Mesendoderm (in vitro differentiated cells): Measurements from ENCODE around the gene PALLD.

ENCODE experiments used
- DNase-seq: peaks from one replicate; pipeline ENCODE4 v3.0.0; 2013
- H2AK5ac ChIP-seq: 2 replicates; pipeline ENCODE4 v1.6.1; 2013; ENCODE audit warnings: low read length, inconsistent platforms
- H2BK120ac ChIP-seq: 2 replicates; pipeline ENCODE4 v1.6.1; 2013; ENCODE audit warnings: low read depth, mild to moderate bottlenecking, low read length, moderate library complexity, mixed read lengths
- H2BK15ac ChIP-seq: replicated peaks from 2 replicates; pipeline ENCODE4 v1.6.1; 2013; ENCODE audit warnings: low read depth, mild to moderate bottlenecking, moderate library complexity
- H2BK5ac ChIP-seq: 2 replicates; pipeline ENCODE4 v1.6.1; 2013; ENCODE audit warnings: low read length, inconsistent platforms
- H3K18ac ChIP-seq: 2 replicates; pipeline ENCODE4 v1.6.1; 2013; ENCODE audit warnings: mild to moderate bottlenecking, low read length, mixed read lengths
- H3K23ac ChIP-seq: one replicate; pipeline ENCODE4 v1.6.1; 2013; ENCODE audit warnings: low read length
- H3K27ac ChIP-seq: 2 replicates; pipeline ENCODE4 v1.5.1; 2013; ENCODE audit warnings: low read depth, mild to moderate bottlenecking, inconsistent platforms, low read length, moderate library complexity
- H3K27me3 ChIP-seq: 2 replicates; pipeline ENCODE4 v1.6.1; 2013; ENCODE audit warnings: low read length, control low read depth, mild to moderate bottlenecking, inconsistent platforms; ENCODE audit not compliant: insufficient read depth, poor library complexity
- H3K36me3 ChIP-seq: 2 replicates; pipeline ENCODE4 v1.6.1; 2013; ENCODE audit warnings: low read length, inconsistent platforms; ENCODE audit not compliant: control insufficient read depth, insufficient read depth
- H3K4ac ChIP-seq: one replicate; pipeline ENCODE4 v1.6.1; 2013; ENCODE audit warnings: low read depth, mild to moderate bottlenecking, low read length, moderate library complexity
- H3K4me1 ChIP-seq: 2 replicates; pipeline ENCODE4 v1.6.1; 2013; ENCODE audit warnings: low read depth, low read length, inconsistent platforms; ENCODE audit not compliant: control insufficient read depth
- H3K4me2 ChIP-seq: 2 replicates; pipeline ENCODE4 v1.6.1; 2013; ENCODE audit warnings: low read length
- H3K4me3 ChIP-seq: 2 replicates; pipeline ENCODE4 v1.5.1; 2013; ENCODE audit warnings: mild to moderate bottlenecking, low read length
- H3K56ac ChIP-seq: one replicate; pipeline ENCODE4 v1.6.1; 2013; ENCODE audit warnings: low read length
- H3K79me1 ChIP-seq: 2 replicates; pipeline ENCODE4 v1.6.1; 2013; ENCODE audit warnings: low read length, inconsistent platforms
- H3K79me2 ChIP-seq: 2 replicates; pipeline ENCODE4 v1.6.1; 2013; ENCODE audit warnings: mild to moderate bottlenecking, low read length; ENCODE audit not compliant: control insufficient read depth, insufficient read depth
- H3K9ac ChIP-seq: 2 replicates; pipeline ENCODE4 v1.6.1; 2013; ENCODE audit warnings: low read length, inconsistent platforms
- H4K5ac ChIP-seq: one replicate; pipeline ENCODE4 v1.6.1; 2013; ENCODE audit warnings: low read length
- H4K8ac ChIP-seq: one replicate; pipeline ENCODE4 v1.6.1; 2013; ENCODE audit warnings: low read depth, mild to moderate bottlenecking, control low read depth, low read length, moderate library complexity
- WGBS: extraction: QIAGEN DNeasy Blood & Tissue Kit; methylation state at CpG from one replicate; pipeline ENCODE4 v1.1.7; 2013; ENCODE audit warnings: low lambda C conversion rate, missing lambda C conversion rate; ENCODE audit not compliant: insufficient coverage; ENCODE audit errors: extremely low coverage; 5-methylcytosine and 5-hydroxymethylcytosine counted together

Gene PALLD

GRCh38 chr4:168759959-168760527, 263.2 kb downstream of the PALLD start:
- H3K4ac ChIP-seq, result no peak overlapping the region
- no peaks in the 10 kb centered on the region for H3K27me3 ChIP-seq
- H3K4me3 ChIP-seq, result no peak overlapping the region
- no peaks in the 10 kb centered on the region for H3K79me2 ChIP-seq
- no peaks in the 10 kb centered on the region for H3K36me3 ChIP-seq
- H3K9ac ChIP-seq, result no peak overlapping the region
- no peak overlapping the region for H4K8ac ChIP-seq
- WGBS, result no CpG with 5 or more reads among the region's 10 CpGs
- H3K4me1 ChIP-seq, result no peaks in the 10 kb centered on the region
- H3K18ac ChIP-seq, result no peak overlapping the region
- no peak overlapping the region for H3K56ac ChIP-seq
- H2BK120ac ChIP-seq, result no peak overlapping the region
- no peak overlapping the region for H2BK5ac ChIP-seq
- H4K5ac ChIP-seq, result no peak overlapping the region
- DNase-seq, result no peak
- no peak overlapping the region for H3K4me2 ChIP-seq
- H3K79me1 ChIP-seq, result no peaks in the 10 kb centered on the region
- H2BK15ac ChIP-seq, result no peak overlapping the region
- no peak overlapping the region for H3K27ac ChIP-seq
- H3K23ac ChIP-seq, result no peak overlapping the region
- H2AK5ac ChIP-seq, result no peak overlapping the region

- H3K4me1 ChIP-seq, result no peaks in the 10 kb centered on the region
- no peak overlapping the region for H3K9ac ChIP-seq
- no peaks in the 10 kb centered on the region for H3K79me2 ChIP-seq
- no peak overlapping the region for H3K56ac ChIP-seq
- H4K8ac ChIP-seq, result no peak overlapping the region
- no peaks in the 10 kb centered on the region for H3K27me3 ChIP-seq
- no peak overlapping the region for H2AK5ac ChIP-seq
- no peak overlapping the region for H2BK120ac ChIP-seq
- H4K5ac ChIP-seq, result no peak overlapping the region
- no peak overlapping the region for H3K4me3 ChIP-seq
- no peak overlapping the region for H2BK15ac ChIP-seq
- no CpG with 5 or more reads among the region's 4 CpGs for WGBS
- H2BK5ac ChIP-seq, result no peak overlapping the region
- DNase-seq, result no peak
- no peak overlapping the region for H3K4ac ChIP-seq
- H3K4me2 ChIP-seq, result no peak overlapping the region
- no peak overlapping the region for H3K23ac ChIP-seq
- no peak overlapping the region for H3K27ac ChIP-seq
- H3K18ac ChIP-seq, result no peak overlapping the region
- no peaks in the 10 kb centered on the region for H3K36me3 ChIP-seq
- H3K79me1 ChIP-seq, result no peaks in the 10 kb centered on the region
Observed at GRCh38 chr4:168761066-168761465, 264.2 kb downstream of the PALLD start.

DNA sequence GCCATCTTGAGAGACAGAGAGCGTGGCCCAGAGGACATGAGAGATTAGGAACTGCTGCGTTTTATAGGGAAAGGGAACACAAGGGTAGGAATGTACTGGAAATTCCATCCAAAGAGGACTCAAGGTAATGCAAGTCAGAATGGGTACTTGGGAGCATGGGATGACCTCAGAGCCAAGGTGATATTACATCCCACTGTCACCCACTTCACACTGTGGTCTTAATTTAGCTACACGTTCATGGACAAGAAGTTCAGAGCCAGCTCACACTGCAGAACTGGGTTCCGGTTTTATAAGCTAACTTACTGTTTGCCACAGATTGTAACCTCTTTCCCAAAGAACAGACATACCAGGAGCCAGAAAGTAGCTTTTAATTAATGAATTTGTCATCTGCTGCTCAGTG, 268.5 kb downstream of the PALLD start:
- Histone ChIP-seq H3K9ac (no peak overlapping the region), H3K27ac (no peak overlapping the region), H3K79me1 (no peaks in the 10 kb centered on the region), H3K23ac (no peak overlapping the region), H3K4me3 (no peak overlapping the region), H3K27me3 (no peaks in the 10 kb centered on the region), H3K56ac (no peak overlapping the region), H2BK15ac (no peak overlapping the region), H3K36me3 (no peaks in the 10 kb centered on the region), H3K4me1 (no peaks in the 10 kb centered on the region), H2BK5ac (no peak overlapping the region), H4K8ac (no peak overlapping the region), H3K4ac (no peak overlapping the region), H2BK120ac (no peak overlapping the region), H4K5ac (no peak overlapping the region), H2AK5ac (no peak overlapping the region), H3K79me2 (no peaks in the 10 kb centered on the region), H3K4me2 (no peak overlapping the region), H3K18ac (no peak overlapping the region)
- WGBS, result no CpG with 5 or more reads among the region's 4 CpGs
- no peak for DNase-seq

GRCh38 chr4:168765726-168766125, 268.9 kb downstream of the PALLD start:
- Histone ChIP-seq H3K36me3 (no peaks in the 10 kb centered on the region), H3K27me3 (no peaks in the 10 kb centered on the region), H4K8ac (no peak overlapping the region), H3K56ac (no peak overlapping the region), H3K4ac (no peak overlapping the region), H3K4me2 (no peak overlapping the region), H3K79me2 (no peaks in the 10 kb centered on the region), H3K9ac (no peak overlapping the region), H2BK15ac (no peak overlapping the region), H2BK5ac (no peak overlapping the region), H2BK120ac (no peak overlapping the region), H3K79me1 (no peaks in the 10 kb centered on the region), H3K4me1 (no peaks in the 10 kb centered on the region), H4K5ac (no peak overlapping the region), H3K23ac (no peak overlapping the region), H3K27ac (no peak overlapping the region), H2AK5ac (no peak overlapping the region), H3K4me3 (no peak overlapping the region), H3K18ac (no peak overlapping the region)
- no peak for DNase-seq

DNA sequence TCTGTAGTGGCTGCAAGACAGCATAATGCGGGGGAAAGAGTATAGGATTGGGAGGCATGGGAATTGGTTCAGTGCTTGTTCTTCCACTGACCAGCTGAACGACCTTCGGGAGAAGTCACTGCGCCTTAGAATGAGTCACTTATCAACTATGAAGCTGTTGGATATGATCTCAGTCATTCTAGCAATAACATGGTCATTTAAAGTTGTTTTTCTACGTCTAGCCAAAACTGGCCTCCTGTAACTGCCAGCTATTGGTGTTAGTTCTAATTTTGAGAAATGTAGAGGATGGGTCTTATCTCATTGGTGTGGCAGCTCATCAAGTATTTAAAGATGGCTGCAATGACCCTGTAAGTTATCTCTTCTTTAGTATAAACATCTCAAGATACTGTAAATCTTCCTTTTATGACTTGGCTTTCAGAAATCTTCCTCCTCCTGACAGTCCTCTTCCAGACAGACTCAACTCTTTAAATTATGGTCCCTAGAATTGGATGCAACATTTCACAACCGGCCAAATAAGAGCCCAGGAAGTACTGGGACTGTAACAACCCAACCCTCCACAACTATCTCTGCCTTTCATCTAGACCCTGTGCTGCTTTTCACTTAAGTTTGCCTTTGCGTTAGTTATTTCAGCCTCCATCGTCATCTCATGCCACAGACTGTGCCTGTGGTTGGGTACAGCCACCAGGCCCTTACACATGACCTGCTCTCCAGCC, 269.9 kb downstream of the PALLD start:
- Histone ChIP-seq H3K4ac (no peak overlapping the region), H3K4me1 (no peaks in the 10 kb centered on the region), H3K23ac (no peak overlapping the region), H2BK5ac (no peak overlapping the region), H2BK15ac (no peak overlapping the region), H4K8ac (no peak overlapping the region), H3K18ac (no peak overlapping the region), H3K4me3 (no peak overlapping the region), H4K5ac (no peak overlapping the region), H3K9ac (no peak overlapping the region), H2AK5ac (no peak overlapping the region), H2BK120ac (no peak overlapping the region), H3K27me3 (no peaks in the 10 kb centered on the region), H3K27ac (no peak overlapping the region), H3K56ac (no peak overlapping the region), H3K4me2 (no peak overlapping the region), H3K79me1 (no peaks in the 10 kb centered on the region), H3K79me2 (no peaks in the 10 kb centered on the region), H3K36me3 (no peaks in the 10 kb centered on the region)
- DNase-seq, result no peak
- WGBS, result no CpG with 5 or more reads among the region's 8 CpGs

GRCh38 chr4:168769416-168769815, 272.6 kb downstream of the PALLD start:
- no CpG with 5 or more reads among the region's 4 CpGs for WGBS
- no peak overlapping the region for H3K27ac ChIP-seq

More at GRCh38 chr4:168769416-168769815, 272.6 kb downstream of the PALLD start:
- Histone ChIP-seq H3K4me3 (no peak overlapping the region), H3K4ac (no peak overlapping the region), H3K4me1 (no peaks in the 10 kb centered on the region), H3K36me3 (no peaks in the 10 kb centered on the region), H3K79me2 (no peaks in the 10 kb centered on the region), H4K5ac (no peak overlapping the region), H3K4me2 (no peak overlapping the region), H3K79me1 (no peaks in the 10 kb centered on the region), H3K56ac (no peak overlapping the region), H2BK120ac (no peak overlapping the region), H3K23ac (no peak overlapping the region), H2BK5ac (no peak overlapping the region), H3K9ac (no peak overlapping the region), H2AK5ac (no peak overlapping the region), H2BK15ac (no peak overlapping the region), H4K8ac (no peak overlapping the region), H3K18ac (no peak overlapping the region), H3K27me3 (no peaks in the 10 kb centered on the region)
- DNase-seq, result no peak
